SK-N-SH (cell line): ENCODE data around the gene SP140. TPM values are rescaled to one million over a fixed set of nuclear protein-coding genes. Genes with fewer than 3 reads are reported as not detected.

ENCODE experiments used
- CTCF ChIA-PET: fragments of 300-600, 350-600 bp; formaldehyde crosslinking; extraction: SDS; loops from one replicate; lab custom pipeline; 2021; lab: Yijun Ruan, JAX
- POLR2A ChIA-PET: fragments of 350-600 bp; sonication (Branson Sonifier 250); formaldehyde crosslinking; extraction: SDS; loops from one replicate; lab custom pipeline; 2020; ENCODE audit warnings: antibody characterized with exemption, inconsistent platforms; lab: Yijun Ruan, JAX
- DNase-seq: peaks from one replicate; pipeline ENCODE4 v3.0.0; 2012
- H2AFZ ChIP-seq: fragments of 200-600 bp; sonication (generic); 2 replicates; pipeline ENCODE4 v1.8.1; 2016; ENCODE audit warnings: antibody characterized with exemption, mild to moderate bottlenecking, low read depth
- H3F3A ChIP-seq: fragments of 200-600 bp; sonication (generic); replicated peaks from 2 replicates; pipeline ENCODE3; 2016; ENCODE audit warnings: antibody characterized with exemption, mild to moderate bottlenecking; ENCODE audit not compliant: insufficient read depth
- H3K27ac ChIP-seq, 2 experiments: fragments of 200-500 bp in 1 of 2; fragments of 200-600 bp in 1 of 2; sonication (Bioruptor generic) in 1 of 2; sonication (generic), shearing (Covaris generic) in 1 of 2; 2 replicates each; pipeline versions ENCODE4 v1.5.1 to v1.6.1; 2014 to 2016; ENCODE audit warnings: low read depth in 2 of 2, inconsistent platforms in 1 of 2, low read length in 1 of 2, mild to moderate bottlenecking in 1 of 2, mixed read lengths in 1 of 2
- H3K27me3 ChIP-seq: fragments of 200-600 bp; sonication (generic), shearing (Covaris generic); 2 replicates; pipeline ENCODE4 v1.6.1; 2016; ENCODE audit warnings: mixed run types; ENCODE audit not compliant: insufficient read depth
- H3K36me3 ChIP-seq, 2 experiments: fragments of 200-500 bp in 1 of 2; fragments of 200-600 bp in 1 of 2; sonication (Bioruptor generic) in 1 of 2; sonication (generic) in 1 of 2; replicated peaks in 1 of 2; 2 replicates each; pipeline versions ENCODE3 to v1.5.1; 2014 to 2016; ENCODE audit warnings: low read length in 1 of 2, mild to moderate bottlenecking in 1 of 2; ENCODE audit not compliant: insufficient read depth in 2 of 2, control insufficient read depth in 1 of 2
- H3K4me1 ChIP-seq, 2 experiments: fragments of 200-500 bp in 1 of 2; fragments of 200-600 bp in 1 of 2; sonication (Bioruptor generic) in 1 of 2; sonication (generic), shearing (Covaris generic) in 1 of 2; 2 replicates each; pipeline versions ENCODE4 v1.5.1 to v1.6.1; 2014 to 2016; ENCODE audit warnings: low read depth in 1 of 2, low read length in 1 of 2, mixed run types in 1 of 2; ENCODE audit not compliant: insufficient read depth in 2 of 2, control insufficient read depth in 1 of 2
- H3K4me2 ChIP-seq: fragments of 200-600 bp; sonication (generic), shearing (Covaris generic); 2 replicates; pipeline ENCODE4 v1.6.1; 2017; ENCODE audit warnings: mixed run types
- H3K4me3 ChIP-seq, 2 experiments: fragments of 200-500 bp in 1 of 2; fragments of 200-600 bp in 1 of 2; sonication (Bioruptor generic) in 1 of 2; sonication (generic), shearing (Covaris generic) in 1 of 2; 2 replicates each; pipeline versions ENCODE4 v1.5.1 to v1.8.1; 2014 to 2016; ENCODE audit warnings: low read depth in 2 of 2, inconsistent platforms in 1 of 2, low read length in 1 of 2, mild to moderate bottlenecking in 1 of 2, mixed read lengths in 1 of 2, moderate library complexity in 1 of 2
- H3K79me2 ChIP-seq: fragments of 200-600 bp; sonication (generic); 2 replicates; pipeline ENCODE4 v1.8.1; 2017; ENCODE audit warnings: mild to moderate bottlenecking; ENCODE audit not compliant: insufficient read depth
- H3K9ac ChIP-seq: fragments of 200-600 bp; sonication (generic); 2 replicates; pipeline ENCODE4 v1.6.1; 2017; ENCODE audit warnings: mixed run types
- H3K9me2 ChIP-seq: fragments of 200-600 bp; sonication (generic); 2 replicates; pipeline ENCODE4 v1.6.1; 2017; ENCODE audit warnings: mixed run types
- H3K9me3 ChIP-seq: fragments of 200-600 bp; sonication (generic); 2 replicates; pipeline ENCODE4 v1.6.1; 2017; ENCODE audit warnings: mixed run types, mild to moderate bottlenecking, moderate library complexity
- H4K20me1 ChIP-seq: fragments of 200-600 bp; sonication (generic); 2 replicates; pipeline ENCODE4 v1.6.1; 2017; ENCODE audit warnings: mild to moderate bottlenecking, mixed run types; ENCODE audit not compliant: insufficient read depth
- CHD2 ChIP-seq: fragments of 150-350 bp; IDR thresholded peaks from 2 replicates; pipeline ENCODE4 v1.6.1; 2018; ENCODE audit warnings: low read length; ENCODE audit not compliant: partially characterized antibody
- CTCF ChIP-seq: fragments of 200-600 bp; sonication (generic); IDR thresholded peaks from 2 replicates; pipeline ENCODE4 v1.6.1; 2017; ENCODE audit warnings: antibody characterized with exemption, mild to moderate bottlenecking, moderate library complexity
- ELF1 ChIP-seq: IDR thresholded peaks from 2 replicates; pipeline ENCODE4 v1.4.0; 2012
- FOSL2 ChIP-seq: IDR thresholded peaks from 2 replicates; pipeline ENCODE4 v1.4.0; 2012; ENCODE audit warnings: low read depth, mild to moderate bottlenecking, moderate library complexity, borderline replicate concordance
- FOXJ3 ChIP-seq: sonication (generic); formaldehyde crosslinking; IDR thresholded peaks from 2 replicates; pipeline ENCODE4 v1.5.1; 2020; ENCODE audit warnings: mild to moderate bottlenecking, missing genetic modification reagents
- FOXM1 ChIP-seq: IDR thresholded peaks from 2 replicates; pipeline ENCODE4 v1.4.0; 2012; ENCODE audit warnings: low read depth, mild to moderate bottlenecking
- JUND ChIP-seq: IDR thresholded peaks from 2 replicates; pipeline ENCODE4 v1.4.0; 2012
- MEF2A ChIP-seq: IDR thresholded peaks from 2 replicates; pipeline ENCODE4 v1.4.0; 2012; ENCODE audit warnings: low read depth, borderline replicate concordance
- MXI1 ChIP-seq: IDR thresholded peaks from 2 replicates; pipeline ENCODE4 v1.6.1; 2012; ENCODE audit warnings: mild to moderate bottlenecking, low read depth, low read length, improper control_type of control experiment
- NFIC ChIP-seq: IDR thresholded peaks from 2 replicates; pipeline ENCODE4 v1.4.0; 2012; ENCODE audit warnings: borderline replicate concordance
- NRF1 ChIP-seq: IDR thresholded peaks from 2 replicates; pipeline ENCODE4 v1.6.1; 2012; ENCODE audit warnings: low read depth, mild to moderate bottlenecking, low read length
- PBX3 ChIP-seq: IDR thresholded peaks from 2 replicates; pipeline ENCODE4; 2012
- RAD21 ChIP-seq: IDR thresholded peaks from 2 replicates; pipeline ENCODE4 v1.6.1; 2012; ENCODE audit warnings: mild to moderate bottlenecking, low read length
- RFX5 ChIP-seq: IDR thresholded peaks from 2 replicates; pipeline ENCODE4 v1.6.1; 2012; ENCODE audit warnings: mild to moderate bottlenecking, improper control_type of control experiment, low read length
- RXRA ChIP-seq: IDR thresholded peaks from 2 replicates; pipeline ENCODE4 v1.4.0; 2012; ENCODE audit warnings: low read depth, mild to moderate bottlenecking, borderline replicate concordance
- SIN3A ChIP-seq: IDR thresholded peaks from 2 replicates; pipeline ENCODE4 v1.6.1; 2012; ENCODE audit warnings: low read depth, mild to moderate bottlenecking, low read length, moderate library complexity, borderline replicate concordance
- SMC3 ChIP-seq: IDR thresholded peaks from 2 replicates; pipeline ENCODE4 v1.6.1; 2012; ENCODE audit warnings: low read depth, low read length, improper control_type of control experiment
- TAF1 ChIP-seq: IDR thresholded peaks from 2 replicates; pipeline ENCODE4 v1.6.1; 2012; ENCODE audit warnings: low read depth, mild to moderate bottlenecking, low read length, moderate library complexity, borderline replicate concordance
- TCF12 ChIP-seq: IDR thresholded peaks from 2 replicates; pipeline ENCODE4 v1.4.0; 2012
- TEAD4 ChIP-seq: IDR thresholded peaks from 2 replicates; pipeline ENCODE4 v1.4.0; 2012; ENCODE audit warnings: mild to moderate bottlenecking, borderline replicate concordance; ENCODE audit not compliant: insufficient read depth
- WGBS: methylation state at CpG from one replicate; pipeline ENCODE4 v1.1.6; 2017; ENCODE audit warnings: low lambda C conversion rate; 5-methylcytosine and 5-hydroxymethylcytosine counted together
- polyA plus RNA-seq, 3 experiments: library from polyadenylated mRNA; depleted of rRNA; stranded (reverse); fragments of >200 nt; gene quantifications; 2 replicates each; pipeline ENCODE4 v1.2.3, GENCODE V29; 2012
- TF ChIP-seq, protein P1 (sequence below): IDR thresholded peaks from 2 replicates; pipeline ENCODE4 v1.4.0; 2012; ENCODE audit warnings: low read depth
- TF ChIP-seq, protein P2 (sequence below): IDR thresholded peaks from 2 replicates; pipeline ENCODE4 v1.4.0; 2012; ENCODE audit warnings: low read depth, borderline replicate concordance
- TF ChIP-seq, protein P3 (sequence below): fragments of 150-350 bp; IDR thresholded peaks from 2 replicates; pipeline ENCODE4 v1.6.1; 2016; ENCODE audit warnings: mild to moderate bottlenecking, low read depth, low read length
- TF ChIP-seq, protein P4 (sequence below): IDR thresholded peaks from 2 replicates; pipeline ENCODE4 v1.6.1; 2012; ENCODE audit warnings: mild to moderate bottlenecking, low read depth, low read length, moderate library complexity

The SP140 gene
- polyA plus RNA-seq, 1 of the 3 experiments (the other 2 are of a cell fraction) = 0.71 TPM

DNA sequence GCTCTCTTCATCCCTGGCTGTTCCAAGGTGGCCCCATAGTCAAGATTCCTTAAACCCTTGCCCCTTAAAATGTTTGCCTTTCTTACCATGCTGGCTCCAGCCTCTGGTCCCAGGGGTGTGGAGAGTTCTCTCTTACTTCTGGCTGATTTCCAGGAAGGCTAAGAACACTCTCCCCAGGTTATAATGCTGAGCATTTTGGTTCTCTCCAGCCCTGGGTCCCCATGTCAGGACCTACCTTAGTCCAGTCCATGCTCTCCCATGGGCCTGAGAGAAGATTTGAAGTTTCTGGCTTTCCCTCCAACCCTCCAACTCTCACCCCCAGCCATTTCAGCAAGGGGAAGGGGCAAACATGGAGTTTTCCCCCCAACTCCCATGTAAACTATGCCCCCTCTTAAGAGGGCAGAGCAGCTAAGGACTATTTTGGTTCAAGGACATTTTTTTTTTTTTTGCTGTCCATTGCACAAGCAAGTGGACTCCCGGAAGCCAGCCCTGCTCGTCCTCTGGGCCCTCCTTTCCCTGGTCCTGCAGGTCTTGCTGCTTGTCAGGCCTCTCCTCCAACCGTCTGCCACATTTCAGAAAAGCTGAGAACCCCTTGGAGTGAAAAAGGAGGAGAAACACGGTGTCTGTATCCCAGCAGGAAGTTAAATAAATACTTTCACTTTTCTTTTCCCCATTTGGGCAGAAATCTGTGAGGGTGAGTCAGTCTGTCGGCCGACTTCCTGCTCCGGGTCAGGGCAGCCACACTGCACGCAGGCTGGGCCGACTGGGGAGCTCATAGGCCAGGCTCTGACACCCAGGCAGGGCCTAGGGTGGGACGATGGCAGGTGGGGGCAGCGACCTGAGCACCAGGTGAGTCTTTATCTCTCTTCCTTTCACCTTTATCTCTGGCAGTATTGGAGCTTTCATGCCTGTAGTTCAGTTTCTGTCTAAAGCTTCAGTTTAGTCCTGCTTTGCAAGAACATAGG, 101.2 kb downstream of the SP140 start, which contains the start of gene SP140L:
TSS of gene SP140L (plus strand) at position 741 of the 965 bp plus-strand sequence. CDS start at position 818, 77 bp downstream.
- Histone ChIP-seq H3K9me2 (no peaks in the 10 kb centered on the region), H3K9me3 (no peaks in the 10 kb centered on the region), H3K36me3 (peaks cover 0 to 14% of the 10 kb centered on the region in 2 experiments), H4K20me1 (no peaks in the 10 kb centered on the region), H3K9ac (peak within 1 kb of the TSS; percentile 64), H3F3A (peaks cover 15% of the 10 kb centered on the region), H3K27me3 (no peaks in the 10 kb centered on the region), H3K4me3 (peak within 1 kb of the TSS; percentile 53 to 73), H3K79me2 (peaks cover 40% of the 10 kb centered on the region), H2AFZ (peak within 1 kb of the TSS; percentile 99), H3K27ac (peak within 1 kb of the TSS; percentile 40 to 85; a peak in 3 of 4 replicates), H3K4me1 (peaks cover 0 to 8% of the 10 kb centered on the region in 2 experiments; a peak in 2 of 4 replicates), H3K4me2 (peak within 1 kb of the TSS; percentile 86)
- CTCF ChIA-PET = interaction anchor here (1.0 kb wide), 1 partner anchor 13 kb away, joined by 3 read pairs; no protein-coding TSS in a partner anchor
- WGBS = 4% methylated on average over 6 of the region's 11 CpGs
- DNase-seq = no peak
- POLR2A ChIA-PET = no interaction called here
- peak; percentile 83 for TF ChIP-seq FOSL2
- TF ChIP-seq MXI1 = no peak
- TF ChIP-seq CTCF = no peak
- TF ChIP-seq SIN3A = 0 out of 2 replicates have a peak, but pooled peaks have one; percentile 44
- peak; percentile 19; the same call in 1 of the 2 replicates for TF ChIP-seq PBX3
- TF ChIP-seq TEAD4 = no peak
- TF ChIP-seq CHD2 = no peak
- peak; percentile 69 for TF ChIP-seq ELF1
- TF ChIP-seq RAD21 = no peak
- TF ChIP-seq, protein P1, sequence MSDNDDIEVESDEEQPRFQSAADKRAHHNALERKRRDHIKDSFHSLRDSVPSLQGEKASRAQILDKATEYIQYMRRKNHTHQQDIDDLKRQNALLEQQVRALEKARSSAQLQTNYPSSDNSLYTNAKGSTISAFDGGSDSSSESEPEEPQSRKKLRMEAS = peak; percentile 93
- no peak for TF ChIP-seq FOXJ3 (CRISPR knock-in tag)
- TF ChIP-seq NRF1 = no peak
- TF ChIP-seq RFX5 = no peak
- TF ChIP-seq, protein P2, sequence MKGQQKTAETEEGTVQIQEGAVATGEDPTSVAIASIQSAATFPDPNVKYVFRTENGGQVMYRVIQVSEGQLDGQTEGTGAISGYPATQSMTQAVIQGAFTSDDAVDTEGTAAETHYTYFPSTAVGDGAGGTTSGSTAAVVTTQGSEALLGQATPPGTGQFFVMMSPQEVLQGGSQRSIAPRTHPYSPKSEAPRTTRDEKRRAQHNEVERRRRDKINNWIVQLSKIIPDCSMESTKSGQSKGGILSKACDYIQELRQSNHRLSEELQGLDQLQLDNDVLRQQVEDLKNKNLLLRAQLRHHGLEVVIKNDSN = no peak
- no peak; the same call in 1 of the 2 replicates for TF ChIP-seq NFIC
- TF ChIP-seq, protein P3, sequence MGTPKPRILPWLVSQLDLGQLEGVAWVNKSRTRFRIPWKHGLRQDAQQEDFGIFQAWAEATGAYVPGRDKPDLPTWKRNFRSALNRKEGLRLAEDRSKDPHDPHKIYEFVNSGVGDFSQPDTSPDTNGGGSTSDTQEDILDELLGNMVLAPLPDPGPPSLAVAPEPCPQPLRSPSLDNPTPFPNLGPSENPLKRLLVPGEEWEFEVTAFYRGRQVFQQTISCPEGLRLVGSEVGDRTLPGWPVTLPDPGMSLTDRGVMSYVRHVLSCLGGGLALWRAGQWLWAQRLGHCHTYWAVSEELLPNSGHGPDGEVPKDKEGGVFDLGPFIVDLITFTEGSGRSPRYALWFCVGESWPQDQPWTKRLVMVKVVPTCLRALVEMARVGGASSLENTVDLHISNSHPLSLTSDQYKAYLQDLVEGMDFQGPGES = no peak
- TF ChIP-seq TCF12 = peak; percentile 40; the same call in 1 of the 2 replicates
- TF ChIP-seq SMC3 = no peak
- no peak for TF ChIP-seq RXRA
- peak; percentile 82 for TF ChIP-seq JUND
- no peak for TF ChIP-seq MEF2A
- 0 out of 2 replicates have a peak, but pooled peaks have one; percentile 59 for TF ChIP-seq TAF1
- TF ChIP-seq FOXM1 = no peak
- TF ChIP-seq, protein P4, sequence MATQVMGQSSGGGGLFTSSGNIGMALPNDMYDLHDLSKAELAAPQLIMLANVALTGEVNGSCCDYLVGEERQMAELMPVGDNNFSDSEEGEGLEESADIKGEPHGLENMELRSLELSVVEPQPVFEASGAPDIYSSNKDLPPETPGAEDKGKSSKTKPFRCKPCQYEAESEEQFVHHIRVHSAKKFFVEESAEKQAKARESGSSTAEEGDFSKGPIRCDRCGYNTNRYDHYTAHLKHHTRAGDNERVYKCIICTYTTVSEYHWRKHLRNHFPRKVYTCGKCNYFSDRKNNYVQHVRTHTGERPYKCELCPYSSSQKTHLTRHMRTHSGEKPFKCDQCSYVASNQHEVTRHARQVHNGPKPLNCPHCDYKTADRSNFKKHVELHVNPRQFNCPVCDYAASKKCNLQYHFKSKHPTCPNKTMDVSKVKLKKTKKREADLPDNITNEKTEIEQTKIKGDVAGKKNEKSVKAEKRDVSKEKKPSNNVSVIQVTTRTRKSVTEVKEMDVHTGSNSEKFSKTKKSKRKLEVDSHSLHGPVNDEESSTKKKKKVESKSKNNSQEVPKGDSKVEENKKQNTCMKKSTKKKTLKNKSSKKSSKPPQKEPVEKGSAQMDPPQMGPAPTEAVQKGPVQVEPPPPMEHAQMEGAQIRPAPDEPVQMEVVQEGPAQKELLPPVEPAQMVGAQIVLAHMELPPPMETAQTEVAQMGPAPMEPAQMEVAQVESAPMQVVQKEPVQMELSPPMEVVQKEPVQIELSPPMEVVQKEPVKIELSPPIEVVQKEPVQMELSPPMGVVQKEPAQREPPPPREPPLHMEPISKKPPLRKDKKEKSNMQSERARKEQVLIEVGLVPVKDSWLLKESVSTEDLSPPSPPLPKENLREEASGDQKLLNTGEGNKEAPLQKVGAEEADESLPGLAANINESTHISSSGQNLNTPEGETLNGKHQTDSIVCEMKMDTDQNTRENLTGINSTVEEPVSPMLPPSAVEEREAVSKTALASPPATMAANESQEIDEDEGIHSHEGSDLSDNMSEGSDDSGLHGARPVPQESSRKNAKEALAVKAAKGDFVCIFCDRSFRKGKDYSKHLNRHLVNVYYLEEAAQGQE = no peak
